ENCODE data around the gene GTF2F1. TPM values are rescaled to one million over a fixed set of nuclear protein-coding genes. Genes with fewer than 3 reads are reported as not detected.
"Not testable (repeated sequence)": the region's sequence is repeated elsewhere in the genome, so short reads cannot be mapped to it uniquely, and the experiment has no call there.

Gene GTF2F1
- polyA plus RNA-seq (ENCODE audit: insufficient read length in 3 of 3), result 100 to 1,000 TPM in 1 of 3 donors, 10 to 100 TPM in 2; 80.3 to 103 (median 100.0) TPM
- long read RNA-seq, donor 1, partial matches to known transcripts, result 23 of 26 reads
- long read RNA-seq, donor 1, other reads (novel, unspliced or antisense), result 0 of 26 reads
- long read RNA-seq, donor 2, partial matches to known transcripts, result 7 of 9 reads
- long read RNA-seq, donor 2, other reads (novel, unspliced or antisense), result 0 of 9 reads
- long read RNA-seq, donor 3, transcript GTF2F1-201 (13 exons, 2,731 nt), result major isoform, 8 of 32 reads
- long read RNA-seq, donor 3, partial matches to known transcripts, result 24 of 32 reads
- long read RNA-seq, donor 3, other reads (novel, unspliced or antisense), result 0 of 32 reads
- long read RNA-seq, donor 4, transcript GTF2F1-201 (13 exons, 2,731 nt), result major isoform, 6 of 6 reads
- long read RNA-seq, donor 4, partial matches to known transcripts, result 0 of 6 reads
- long read RNA-seq, donor 4, other reads (novel, unspliced or antisense), result 0 of 6 reads
- long read RNA-seq, donor 5, result 0 reads
- long read RNA-seq, donor 6, partial matches to known transcripts, result 11 of 12 reads
- long read RNA-seq, donor 6, other reads (novel, unspliced or antisense), result 0 of 12 reads
- long read RNA-seq, donor 7, partial matches to known transcripts, result 25 of 27 reads
- long read RNA-seq, donor 7, other reads (novel, unspliced or antisense), result 0 of 27 reads
- long read RNA-seq, donor 8, result 0 reads
- long read RNA-seq, donor 9, transcript GTF2F1-201 (13 exons, 2,731 nt), result major isoform, 8 of 19 reads
- long read RNA-seq, donor 9, partial matches to known transcripts, result 11 of 19 reads
- long read RNA-seq, donor 9, other reads (novel, unspliced or antisense), result 0 of 19 reads
- long read RNA-seq, donor 10, partial matches to known transcripts, result 18 of 21 reads
- long read RNA-seq, donor 10, other reads (novel, unspliced or antisense), result 0 of 21 reads
- long read RNA-seq, donor 11, transcript GTF2F1-201 (13 exons, 2,731 nt), result major isoform, 7 of 15 reads
- long read RNA-seq, donor 11, partial matches to known transcripts, result 8 of 15 reads
- long read RNA-seq, donor 11, other reads (novel, unspliced or antisense), result 0 of 15 reads
- long read RNA-seq, donor 12, partial matches to known transcripts, result 7 of 8 reads
- long read RNA-seq, donor 12, other reads (novel, unspliced or antisense), result 0 of 8 reads
- long read RNA-seq, donor 13, result 0 reads
- long read RNA-seq, donor 14, partial matches to known transcripts, result 0 of 3 reads
- long read RNA-seq, donor 14, other reads (novel, unspliced or antisense), result 0 of 3 reads
- long read RNA-seq, donor 15, transcript GTF2F1-201 (13 exons, 2,731 nt), result major isoform, 6 of 6 reads
- long read RNA-seq, donor 15, partial matches to known transcripts, result 0 of 6 reads
- long read RNA-seq, donor 15, other reads (novel, unspliced or antisense), result 0 of 6 reads
- long read RNA-seq, donor 16, transcript GTF2F1-201 (13 exons, 2,731 nt), result major isoform, 21 of 55 reads
- long read RNA-seq, donor 16, partial matches to known transcripts, result 34 of 55 reads
- long read RNA-seq, donor 16, other reads (novel, unspliced or antisense), result 0 of 55 reads

DNA sequence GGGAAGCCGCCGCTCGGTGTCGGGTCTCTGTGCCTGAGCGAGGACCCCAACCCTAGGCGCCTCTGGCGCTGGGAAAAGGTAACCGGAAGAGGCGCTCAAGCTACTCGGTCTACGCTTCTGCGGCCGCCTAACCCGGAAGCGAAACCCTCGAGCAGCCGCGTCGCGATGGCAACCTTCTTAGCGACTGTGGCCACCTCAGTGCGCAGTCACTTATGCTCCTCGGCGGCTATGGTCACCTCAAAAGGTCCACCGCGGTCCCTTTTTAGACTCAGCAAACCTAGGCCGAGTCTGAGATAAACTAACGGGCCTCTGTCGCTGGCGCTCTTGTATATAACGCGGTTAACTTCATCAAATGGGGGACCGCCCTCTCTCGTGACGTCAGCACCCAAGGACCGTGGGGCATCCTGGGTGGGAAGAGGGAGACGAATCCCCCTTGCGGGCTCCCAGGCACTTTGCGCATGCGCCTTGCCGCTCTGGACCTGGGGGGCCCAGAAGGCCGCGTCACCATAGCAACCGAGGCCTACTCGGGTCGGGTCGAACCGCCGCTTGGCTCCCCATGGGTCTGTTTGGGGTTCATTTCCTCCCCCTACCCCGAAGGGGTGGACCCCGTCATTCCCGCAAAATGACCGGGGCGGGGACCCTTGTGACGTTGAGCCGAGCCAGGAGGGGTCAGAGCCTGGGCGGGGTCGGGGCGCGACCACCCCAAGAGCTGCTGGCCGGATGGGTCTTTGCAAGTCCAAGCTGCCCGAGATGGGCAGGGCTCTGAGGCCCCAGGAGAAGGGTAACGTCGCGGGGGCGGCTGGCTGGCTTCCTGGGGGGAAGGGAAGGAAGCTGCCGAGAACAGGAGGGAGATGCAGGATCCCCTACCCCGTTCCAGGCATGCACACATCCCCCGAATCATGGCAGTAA lies at the start of gene GTF2F1:
TSS of gene GTF2F1 (minus strand) at position 91 of the 909 bp plus-strand sequence. CDS start 169 bp downstream, outside the sequence.
- DNase-seq (ENCODE audit: extremely low read depth in 1 of 11, low read depth in 9 of 11, low spot score in 4 of 11), result peak; percentile 87 to 98 (median 95)

GRCh38 chr19:6442087-6442688 lies 49.2 kb upstream of the GTF2F1 start:
- no peak for DNase-seq (ENCODE audit: extremely low read depth in 1 of 11, low read depth in 9 of 11, low spot score in 4 of 11)

DNA sequence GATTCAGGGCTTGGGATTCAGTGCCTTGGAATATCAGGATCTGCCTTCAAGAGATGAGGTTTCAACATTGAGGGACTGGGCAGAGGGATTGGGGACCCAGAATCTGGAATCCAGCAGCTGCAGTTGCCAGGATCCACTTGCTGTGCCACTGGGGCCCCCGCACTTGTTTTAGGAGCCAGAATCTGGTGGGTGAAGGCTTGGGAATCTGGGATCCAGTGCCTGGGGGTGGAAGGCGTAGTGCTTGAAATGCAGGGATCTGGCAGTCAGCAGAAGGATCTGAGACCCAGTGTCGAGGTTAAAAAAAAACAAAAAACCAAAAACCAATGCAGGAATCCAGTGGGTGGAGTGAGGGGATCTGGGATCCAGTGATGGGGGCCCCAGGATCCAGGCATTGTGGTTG lies 47.9 kb upstream of the GTF2F1 start:
- DNase-seq (ENCODE audit: extremely low read depth in 1 of 11, low read depth in 9 of 11, low spot score in 4 of 11), result no peak

DNA sequence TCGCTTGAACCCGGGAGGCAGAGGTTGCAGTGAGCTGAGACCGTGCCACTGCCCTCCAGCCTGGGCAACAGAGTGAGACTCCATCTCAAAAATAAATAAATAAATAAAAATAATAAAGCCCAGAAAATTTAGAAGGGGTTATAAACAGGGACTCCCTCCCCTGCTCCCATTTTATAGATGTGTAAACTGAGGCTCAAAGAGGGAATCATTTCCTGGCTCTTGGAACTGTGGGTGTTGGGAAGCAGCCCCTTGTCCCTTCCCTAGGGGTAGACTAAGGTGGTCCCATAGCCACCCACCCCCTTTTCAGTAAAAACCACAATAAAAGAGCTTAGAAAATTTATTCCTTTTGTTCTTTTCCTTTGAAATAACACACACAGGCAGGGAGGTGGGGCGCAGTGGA lies 46.8 kb upstream of the GTF2F1 start:
- no peak for DNase-seq (ENCODE audit: extremely low read depth in 1 of 11, low read depth in 9 of 11, low spot score in 4 of 11)

DNA sequence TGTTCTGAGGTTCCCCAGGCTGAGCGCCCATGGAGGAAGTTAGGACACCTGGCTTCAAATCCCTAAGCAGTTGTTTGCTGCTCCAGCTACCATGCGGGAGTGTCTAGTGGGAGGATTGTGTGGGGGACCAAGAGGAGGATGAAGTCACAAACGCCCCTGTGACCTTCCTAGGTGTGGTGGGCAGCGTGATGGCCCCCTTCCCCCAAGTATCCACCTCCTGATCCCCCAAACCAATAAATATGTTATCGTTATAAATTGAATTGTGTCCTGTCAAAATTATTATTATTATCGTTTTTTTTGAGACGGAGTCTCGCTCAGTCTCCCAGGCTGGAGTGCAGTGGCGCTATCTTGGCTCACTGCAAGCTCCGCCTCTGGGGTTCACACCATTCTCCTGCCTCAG lies 40.7 kb upstream of the GTF2F1 start, which contains the start of gene SLC25A41:
TSS of gene SLC25A41 (minus strand) at position 101 of the 400 bp plus-strand sequence. CDS start at position 31, 70 bp downstream.
- no peak for DNase-seq (ENCODE audit: extremely low read depth in 1 of 11, low read depth in 9 of 11, low spot score in 4 of 11)

DNA sequence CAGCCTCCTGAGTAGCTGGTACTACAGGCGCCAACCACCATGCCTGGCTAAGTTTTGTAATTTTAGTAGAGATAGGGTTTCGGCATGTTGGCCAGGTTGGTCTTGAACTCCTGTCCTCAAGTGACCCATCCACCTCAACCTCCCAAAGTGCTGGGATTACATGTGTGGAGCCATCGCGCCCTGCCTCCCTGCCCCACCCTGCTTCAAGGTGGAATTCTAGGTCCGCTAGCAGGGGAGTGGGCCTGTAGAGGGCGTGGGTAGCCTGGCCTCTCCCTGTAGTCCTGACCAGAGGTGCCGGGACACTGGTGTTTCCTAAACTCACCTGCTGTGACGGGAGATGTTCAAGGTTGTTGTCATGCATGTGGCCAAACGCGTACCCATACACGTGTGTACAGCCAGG lies 40.2 kb upstream of the GTF2F1 start:
- DNase-seq (ENCODE audit: extremely low read depth in 1 of 11, low read depth in 9 of 11, low spot score in 4 of 11), result no peak

DNA sequence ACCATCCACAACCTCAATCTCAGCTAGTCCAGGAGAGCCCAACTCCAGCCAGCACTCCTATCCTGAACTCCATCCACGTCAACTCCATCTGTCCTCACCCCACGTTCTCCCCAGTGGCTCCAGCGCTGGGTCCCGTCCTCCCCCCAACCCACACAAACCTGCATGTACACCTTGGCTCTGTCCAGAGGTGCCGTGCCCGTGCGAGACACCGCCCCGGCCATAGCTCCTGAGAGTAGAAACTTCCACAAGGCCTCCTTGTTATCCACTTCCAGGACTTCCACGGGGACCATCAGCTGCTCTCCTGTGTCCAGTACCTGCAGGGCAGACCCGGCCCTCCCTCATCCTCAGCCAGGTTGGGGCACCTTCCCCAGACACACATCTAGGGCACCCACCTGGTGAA lies 38.9 kb upstream of the GTF2F1 start:
- DNase-seq (ENCODE audit: extremely low read depth in 1 of 11, low read depth in 9 of 11, low spot score in 4 of 11), result no peak

DNA sequence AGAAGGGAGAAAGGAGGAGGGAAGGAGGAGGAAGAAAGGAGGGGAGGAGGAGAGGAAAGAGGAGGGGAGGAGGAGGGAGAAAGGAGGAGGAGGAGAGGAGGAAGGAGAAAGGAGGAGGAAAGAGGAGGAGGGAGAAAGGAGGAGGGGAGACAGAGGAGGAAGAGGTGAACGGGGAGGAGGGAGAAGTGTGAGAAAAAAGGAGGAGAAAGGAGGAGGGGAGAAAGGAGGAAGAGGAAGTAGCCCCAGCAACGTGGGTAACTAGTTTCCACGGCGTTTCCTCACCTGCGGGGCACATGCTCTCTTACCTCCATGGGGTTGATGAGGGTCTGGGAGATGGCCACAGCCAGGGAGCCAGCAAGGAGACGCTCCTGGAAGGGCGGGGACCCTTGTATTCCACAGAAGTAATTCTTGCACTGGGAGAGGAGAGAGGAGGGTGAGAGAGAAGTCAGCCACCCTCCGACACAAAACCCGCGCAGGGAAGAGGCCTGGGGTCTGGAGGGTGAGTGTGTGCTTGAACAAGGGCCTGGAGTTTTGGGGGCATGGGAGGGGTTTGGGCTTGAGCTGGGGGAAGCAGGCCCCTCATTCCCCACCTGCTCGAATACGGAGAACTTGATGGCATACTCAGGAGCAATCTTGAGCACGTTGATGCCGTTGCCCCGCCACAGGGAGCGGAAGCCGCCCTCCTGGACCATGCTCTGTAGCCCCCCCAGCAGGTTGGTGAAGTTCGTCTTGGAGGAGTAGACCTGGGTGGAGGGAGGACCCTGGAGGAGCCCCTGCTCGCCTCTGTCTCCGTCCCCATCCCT lies 36.7 kb upstream of the GTF2F1 start:
- DNase-seq (ENCODE audit: extremely low read depth in 1 of 11, low read depth in 9 of 11, low spot score in 4 of 11), result no peak

DNA sequence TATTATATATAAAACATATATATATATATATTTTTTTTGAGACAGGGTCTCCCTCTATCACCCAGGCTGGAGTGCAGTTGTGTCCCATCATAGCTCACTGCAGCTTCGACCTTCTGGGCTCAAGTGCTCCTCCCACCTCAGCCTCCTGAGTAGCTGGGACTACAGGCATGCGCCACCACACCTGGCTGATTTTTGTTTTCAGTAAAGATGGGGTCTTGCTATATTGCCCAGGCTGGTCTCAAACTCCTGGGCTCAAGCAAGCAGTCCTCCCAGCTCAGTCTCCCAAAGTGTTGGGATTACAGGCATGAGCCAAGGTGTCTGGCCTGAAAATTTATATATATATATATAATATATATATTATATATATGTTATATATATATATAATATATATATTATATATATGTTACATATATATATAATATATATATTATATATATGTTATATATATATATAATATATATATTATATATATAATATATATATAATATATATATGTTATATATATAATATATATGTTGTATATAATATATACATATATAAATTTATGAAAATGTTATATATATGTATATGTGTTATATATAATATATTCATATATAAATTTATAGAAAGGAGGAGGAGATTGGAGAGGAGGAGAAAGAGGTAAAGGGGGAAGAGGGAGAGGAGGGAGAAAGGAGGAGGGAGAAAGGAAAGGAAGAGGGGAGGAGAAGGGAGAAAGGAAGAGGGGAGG lies 35.9 kb upstream of the GTF2F1 start:
- DNase-seq (ENCODE audit: extremely low read depth in 1 of 11, low read depth in 9 of 11, low spot score in 4 of 11), result not testable (repeated sequence)

- DNase-seq (ENCODE audit: extremely low read depth in 1 of 11, low read depth in 9 of 11, low spot score in 4 of 11), result no peak
Measured at GRCh38 chr19:6427131-6427530, 34.2 kb upstream of the GTF2F1 start.

DNA sequence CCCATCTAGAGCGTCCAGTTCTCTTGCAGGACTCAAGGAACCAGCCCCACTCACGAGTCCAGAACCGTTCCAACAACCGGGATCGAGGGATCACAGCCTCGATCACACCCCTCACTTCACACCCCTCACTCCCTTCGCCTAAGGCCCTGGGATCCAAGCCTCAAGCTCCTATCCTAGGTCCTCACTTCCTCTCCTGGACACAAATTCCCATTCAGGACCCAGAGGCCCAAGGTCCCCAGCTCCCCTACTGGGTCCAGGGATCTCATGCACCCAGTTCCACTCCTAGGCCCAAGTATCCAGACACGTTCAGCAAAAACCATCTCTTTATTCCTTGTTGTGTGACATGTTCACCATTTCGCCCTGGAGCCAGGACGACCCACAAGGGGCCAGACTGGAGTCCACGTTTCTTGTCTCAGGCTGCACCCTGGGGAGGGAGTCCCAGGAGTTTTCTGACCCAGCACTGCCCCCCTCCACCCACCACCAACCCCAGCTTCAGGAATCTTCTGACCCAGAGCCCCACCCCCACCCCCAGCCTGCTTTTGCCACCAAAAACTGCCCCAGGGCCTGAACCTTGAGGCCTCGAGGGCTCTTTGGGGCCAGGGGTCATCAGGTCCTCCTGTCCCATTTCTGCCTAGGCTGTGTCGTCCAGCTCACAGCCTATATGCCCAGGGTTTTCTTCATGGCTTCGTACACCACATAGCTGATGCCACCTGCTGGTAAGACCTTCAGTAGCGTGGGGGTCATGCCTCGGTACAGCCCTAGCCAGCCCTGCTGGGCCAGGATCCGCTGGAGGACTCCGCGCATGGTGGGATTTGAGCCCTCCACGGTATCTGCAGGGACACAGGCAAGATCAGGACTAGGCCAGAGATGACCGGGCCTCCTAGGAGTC lies 33.0 kb upstream of the GTF2F1 start:
- no peak for DNase-seq (ENCODE audit: extremely low read depth in 1 of 11, low read depth in 9 of 11, low spot score in 4 of 11)

GRCh38 chr19:6424939-6425731 lies 32.2 kb upstream of the GTF2F1 start:
- peak; percentile 99 to 100 (median 100) for DNase-seq (ENCODE audit: extremely low read depth in 1 of 11, low read depth in 9 of 11, low spot score in 4 of 11)

DNA sequence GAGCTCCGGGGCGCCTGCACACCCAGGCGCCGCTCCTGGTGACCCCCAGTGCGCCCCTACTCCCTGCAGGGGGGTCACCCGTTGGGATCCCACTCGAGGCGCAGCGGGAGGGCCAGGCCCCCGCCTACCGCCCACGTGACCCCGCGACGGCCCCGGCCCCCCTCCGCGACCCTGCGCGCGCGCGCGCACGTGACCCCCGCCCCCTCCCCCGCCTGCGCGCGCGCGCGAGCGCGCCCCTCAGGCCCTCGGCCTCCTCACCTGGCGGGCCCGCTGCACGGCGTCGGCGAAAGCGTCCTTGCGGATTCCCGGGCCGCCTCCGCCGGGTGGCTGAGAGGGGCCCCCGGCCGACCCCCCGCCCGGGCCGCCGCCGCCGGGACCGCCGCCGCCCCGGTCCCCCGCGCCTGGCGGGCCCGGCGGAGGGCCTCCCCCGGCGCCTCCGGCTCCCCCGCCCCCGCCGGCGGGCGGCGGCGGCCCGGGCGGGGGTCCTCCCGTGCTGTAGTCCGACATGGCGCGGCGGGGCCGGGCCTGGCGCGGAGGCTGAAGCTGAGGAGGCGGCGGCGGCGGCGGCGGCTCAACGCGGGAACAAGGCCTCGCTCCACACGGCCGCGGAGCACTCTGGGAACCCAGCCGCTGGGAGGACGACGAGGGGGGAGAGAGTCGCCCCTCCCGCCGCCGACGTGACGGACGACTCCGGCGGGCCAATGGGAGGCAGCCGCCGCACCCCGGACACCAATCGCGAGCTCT lies 31.4 kb upstream of the GTF2F1 start, which contains the start of gene KHSRP:
TSS of gene KHSRP (minus strand) at position 617 of the 744 bp plus-strand sequence. CDS start at position 507, 110 bp downstream.
- no peak for DNase-seq (ENCODE audit: extremely low read depth in 1 of 11, low read depth in 9 of 11, low spot score in 4 of 11)
